GM12873 (cell line): ENCODE measurements around the gene KNDC1.

Experiments used
- TF ChIP-seq, protein P1 (sequence below): IDR thresholded peaks from 2 replicates; pipeline ENCODE4 v1.5.1; 2012; ENCODE audit warnings: low read depth, mild to moderate bottlenecking, moderate library complexity, low read length, control low read depth; ENCODE audit not compliant: insufficient read depth; ENCODE audit errors: missing control alignments

Gene KNDC1

DNA sequence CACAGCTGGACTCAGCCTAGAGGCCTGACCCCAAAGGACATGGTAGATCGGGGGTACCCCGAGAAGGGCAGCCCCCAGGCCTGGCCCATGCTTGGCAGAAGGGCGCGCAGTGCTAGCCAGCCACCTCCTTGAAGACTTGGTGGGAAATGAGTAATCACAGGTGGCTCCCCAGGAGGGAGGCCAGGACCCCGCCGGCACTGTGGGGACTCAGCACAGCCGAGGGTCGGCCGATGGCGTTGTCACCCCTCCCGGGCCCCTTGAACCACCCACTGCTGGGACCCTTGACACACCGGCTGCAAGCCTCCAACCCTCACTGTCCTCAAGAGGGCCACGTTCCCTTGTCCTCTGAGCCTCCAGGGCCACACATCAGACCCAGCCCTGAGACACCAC, 44.6 kb upstream of the KNDC1 start:
- TF ChIP-seq, protein P1, sequence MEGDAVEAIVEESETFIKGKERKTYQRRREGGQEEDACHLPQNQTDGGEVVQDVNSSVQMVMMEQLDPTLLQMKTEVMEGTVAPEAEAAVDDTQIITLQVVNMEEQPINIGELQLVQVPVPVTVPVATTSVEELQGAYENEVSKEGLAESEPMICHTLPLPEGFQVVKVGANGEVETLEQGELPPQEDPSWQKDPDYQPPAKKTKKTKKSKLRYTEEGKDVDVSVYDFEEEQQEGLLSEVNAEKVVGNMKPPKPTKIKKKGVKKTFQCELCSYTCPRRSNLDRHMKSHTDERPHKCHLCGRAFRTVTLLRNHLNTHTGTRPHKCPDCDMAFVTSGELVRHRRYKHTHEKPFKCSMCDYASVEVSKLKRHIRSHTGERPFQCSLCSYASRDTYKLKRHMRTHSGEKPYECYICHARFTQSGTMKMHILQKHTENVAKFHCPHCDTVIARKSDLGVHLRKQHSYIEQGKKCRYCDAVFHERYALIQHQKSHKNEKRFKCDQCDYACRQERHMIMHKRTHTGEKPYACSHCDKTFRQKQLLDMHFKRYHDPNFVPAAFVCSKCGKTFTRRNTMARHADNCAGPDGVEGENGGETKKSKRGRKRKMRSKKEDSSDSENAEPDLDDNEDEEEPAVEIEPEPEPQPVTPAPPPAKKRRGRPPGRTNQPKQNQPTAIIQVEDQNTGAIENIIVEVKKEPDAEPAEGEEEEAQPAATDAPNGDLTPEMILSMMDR: no peak

DNA sequence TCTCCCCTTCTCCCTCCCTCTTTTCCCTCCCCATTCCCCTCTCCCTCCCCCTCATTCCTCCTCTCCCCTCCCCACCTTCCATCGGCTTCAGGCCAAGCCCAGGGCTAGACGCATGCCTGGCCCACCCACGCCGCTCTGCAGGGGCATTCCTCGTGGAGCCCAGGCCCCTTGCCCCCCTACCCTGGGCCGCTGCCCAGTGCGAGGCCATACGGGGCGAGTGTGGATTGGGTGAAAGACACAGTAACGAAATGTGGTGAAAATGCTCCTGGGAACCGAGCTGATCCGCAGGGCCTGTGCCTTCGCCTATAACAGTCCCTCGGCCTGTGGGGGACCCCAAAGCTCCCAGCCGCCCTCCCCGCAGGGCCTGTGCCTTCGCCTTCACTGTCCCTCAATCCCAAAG, 44.0 kb upstream of the KNDC1 start:
- TF ChIP-seq, protein P1: no peak

DNA sequence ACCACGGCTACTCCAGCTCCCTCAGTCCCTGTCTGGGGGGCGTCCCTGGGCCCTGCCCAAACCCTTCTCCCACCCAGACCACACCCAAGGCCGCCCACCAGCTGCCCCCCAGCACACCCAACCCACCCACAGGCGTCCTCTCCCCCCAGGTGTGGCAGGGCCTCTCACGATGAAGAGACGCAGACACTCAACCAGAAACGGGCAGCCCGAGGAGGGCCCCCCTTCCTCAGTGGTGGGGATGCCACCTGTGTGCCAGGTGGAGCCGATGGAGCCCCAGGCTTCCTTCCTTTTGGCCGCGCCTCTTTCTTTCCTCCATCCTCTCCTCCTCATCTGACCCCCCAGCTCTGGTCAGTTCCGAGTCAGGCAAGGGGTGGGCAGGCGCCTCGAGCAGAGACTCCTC, 43.6 kb upstream of the KNDC1 start:
- TF ChIP-seq, protein P1: no peak

DNA sequence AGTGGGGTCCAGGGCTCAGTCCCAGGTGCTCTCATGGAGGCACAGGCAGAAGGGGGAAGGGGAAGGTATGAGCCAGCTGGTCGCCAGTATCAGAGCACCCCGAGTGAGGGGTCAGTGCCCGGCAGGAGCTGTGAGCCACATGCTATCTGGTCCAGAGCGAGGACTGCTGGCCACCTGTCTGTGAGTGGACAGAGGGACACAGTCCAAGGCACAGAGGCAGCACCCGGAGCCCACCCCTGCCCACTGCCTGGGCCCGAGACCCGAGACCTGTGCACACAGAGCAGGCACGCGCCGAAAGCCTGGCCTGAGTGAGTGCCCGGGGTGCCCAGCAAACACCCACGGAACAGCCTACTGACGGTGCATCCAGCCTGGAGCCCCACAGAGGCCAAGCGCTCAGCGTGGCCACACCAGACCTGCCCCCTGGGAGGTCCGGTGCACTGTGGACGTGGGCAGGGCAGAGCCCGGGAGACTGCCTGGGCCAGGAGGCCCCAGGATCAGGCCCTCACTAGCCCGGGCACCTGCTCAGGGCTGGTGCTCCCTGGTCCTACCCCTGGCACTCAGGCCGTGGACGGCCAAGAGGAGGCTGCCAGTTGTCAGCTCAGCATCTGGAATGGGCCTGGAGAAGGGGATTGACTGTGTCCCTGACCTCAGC, 42.9 kb upstream of the KNDC1 start:
- TF ChIP-seq, protein P1: no peak

DNA sequence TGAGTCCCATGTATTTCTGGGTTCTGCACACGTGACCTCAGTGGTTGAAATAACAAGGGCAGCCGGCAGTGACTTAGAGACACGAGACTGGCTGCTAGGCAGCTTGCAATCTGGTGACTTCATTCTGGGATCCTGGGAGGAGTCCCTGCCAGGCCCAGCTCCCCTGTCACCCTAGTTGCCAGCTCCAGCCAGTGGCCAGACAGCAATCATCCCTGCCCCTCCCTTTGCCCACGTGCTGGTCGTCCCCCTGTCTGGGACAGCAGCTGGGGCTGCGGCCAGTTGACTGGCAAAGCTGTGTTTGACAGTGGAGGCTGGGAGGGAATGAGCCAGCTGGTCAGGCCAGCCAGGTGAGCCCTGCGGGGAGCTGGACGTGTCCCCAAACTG, 42.3 kb upstream of the KNDC1 start:
- TF ChIP-seq, protein P1: no peak

DNA sequence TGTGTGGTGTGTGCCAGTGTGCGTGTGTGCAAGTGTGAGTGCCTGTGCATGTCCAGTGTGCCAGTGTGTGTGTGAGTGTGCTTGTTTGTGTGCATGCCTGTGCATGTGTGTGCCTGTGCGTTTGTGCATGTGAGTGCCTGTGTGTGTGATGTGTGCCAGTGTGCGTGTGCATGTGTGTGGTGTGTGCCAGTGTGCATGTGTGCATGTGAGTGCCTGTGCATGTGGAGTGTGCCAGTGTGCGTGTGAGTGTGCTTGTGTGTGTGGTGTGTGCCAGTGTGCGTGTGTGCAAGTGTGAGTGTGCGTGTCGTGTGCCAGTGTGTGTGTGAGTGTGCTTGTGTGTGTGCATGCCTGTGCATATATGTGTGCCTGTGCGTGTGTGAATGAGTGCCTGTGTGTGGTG, 38.5 kb upstream of the KNDC1 start:
- TF ChIP-seq, protein P1: no peak

DNA sequence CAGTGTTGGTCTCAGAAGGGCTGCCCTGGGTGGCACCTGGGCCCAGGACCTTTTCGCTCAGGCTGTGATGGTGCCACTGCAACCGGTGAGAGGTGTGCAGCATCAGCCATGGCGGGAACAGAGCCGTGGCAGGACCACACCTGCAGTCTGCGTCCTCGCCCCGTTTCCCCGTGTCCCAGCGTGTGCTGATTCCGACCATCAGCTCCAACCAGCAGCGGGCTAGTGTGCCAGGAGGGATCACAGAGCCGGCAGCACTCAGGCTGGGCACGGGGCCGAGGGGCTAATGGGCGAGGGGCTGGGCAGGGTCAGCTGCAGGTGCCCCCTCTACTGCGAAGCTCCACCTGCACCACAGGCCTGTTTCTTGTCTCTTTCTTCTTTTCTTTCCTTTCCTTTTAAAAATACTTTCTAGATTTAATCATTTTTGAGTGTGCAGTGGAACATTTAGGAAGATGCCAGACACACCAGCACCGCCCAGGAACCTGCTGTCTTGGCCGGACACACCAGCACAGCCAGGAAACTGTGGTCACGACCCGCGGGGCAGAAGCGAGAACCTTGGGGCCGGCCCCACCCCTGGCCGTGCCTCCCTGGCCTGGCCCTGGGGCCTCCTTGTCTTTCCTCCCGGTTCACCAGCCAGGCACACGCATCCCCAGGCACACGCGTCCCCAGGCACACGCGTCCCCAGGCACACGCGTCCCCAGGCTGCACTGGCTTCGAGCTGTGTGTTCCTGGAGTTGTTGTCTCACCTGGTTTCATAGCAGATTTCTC, 37.7 kb upstream of the KNDC1 start:
- TF ChIP-seq, protein P1: no peak
